Hepatic stellate cell (primary cell): ENCODE results near the gene RNF103.
A peak's percentile ranks its signal among the peaks of the same experiment; 100 is the strongest.
"Not testable (repeated sequence)": the region's sequence is repeated elsewhere in the genome, so short reads cannot be mapped to it uniquely, and the experiment has no call there.

Source experiments
- DNase-seq: peaks from one replicate; pipeline ENCODE4 v3.0.0; 2011; ENCODE audit warnings: low spot score

Gene RNF103

GRCh38 chr2:86623494-86624266 lies at the start of gene RNF103:
Gene RNF103, minus strand, starts transcription at chr2:86623865. Its CDS starts 979 bp downstream, at chr2:86622886.
- peak; percentile 88 for DNase-seq

- DNase-seq = no peak
These were observed 49.3 kb upstream of the RNF103 start for GRCh38 chr2:86673011-86673410.

- DNase-seq = no peak
These were observed 48.4 kb upstream of the RNF103 start for GRCh38 chr2:86672027-86672545.

- no peak for DNase-seq
These were observed 47.8 kb upstream of the RNF103 start for GRCh38 chr2:86671337-86671981.

- DNase-seq = not testable (repeated sequence)
These were observed 45.7 kb upstream of the RNF103 start for GRCh38 chr2:86669323-86669722.

- DNase-seq = no peak
These were observed 37.7 kb upstream of the RNF103 start for GRCh38 chr2:86661333-86661732.

GRCh38 chr2:86650188-86650587 lies 26.5 kb upstream of the RNF103 start:
- DNase-seq = no peak

GRCh38 chr2:86649119-86649947 lies 25.7 kb upstream of the RNF103 start:
- no peak for DNase-seq

GRCh38 chr2:86648681-86649080 lies 25.0 kb upstream of the RNF103 start:
- no peak for DNase-seq

- DNase-seq = no peak
These were observed 23.2 kb upstream of the RNF103 start for GRCh38 chr2:86646865-86647264.

GRCh38 chr2:86646329-86646728 lies 22.7 kb upstream of the RNF103 start:
- DNase-seq = no peak

- no peak for DNase-seq
These were observed 22.1 kb upstream of the RNF103 start for GRCh38 chr2:86645752-86646151.

- no peak for DNase-seq
These were observed 15.0 kb upstream of the RNF103 start for GRCh38 chr2:86638712-86639111.

GRCh38 chr2:86636842-86637241 lies 13.2 kb upstream of the RNF103 start:
- DNase-seq = no peak

GRCh38 chr2:86634352-86634751 lies 10.7 kb upstream of the RNF103 start:
- no peak for DNase-seq

GRCh38 chr2:86633155-86633651 lies 9.5 kb upstream of the RNF103 start:
- no peak for DNase-seq

GRCh38 chr2:86632672-86633071 lies 9.0 kb upstream of the RNF103 start:
- DNase-seq = no peak

GRCh38 chr2:86631846-86632485 lies 8.3 kb upstream of the RNF103 start:
- no peak for DNase-seq

- no peak for DNase-seq
These were observed 4.4 kb upstream of the RNF103 start for GRCh38 chr2:86628091-86628522.

- no peak for DNase-seq
These were observed 3.9 kb upstream of the RNF103 start for GRCh38 chr2:86627550-86627949.

- no peak for DNase-seq
These were observed 1.4 kb upstream of the RNF103 start for GRCh38 chr2:86625096-86625495.

GRCh38 chr2:86624267-86624547 lies 542 bp upstream of the RNF103 start:
- DNase-seq = no peak
